Measurements from ENCODE around the gene RBMS1. TPM values are rescaled to one million over a fixed set of nuclear protein-coding genes. Genes with fewer than 3 reads are reported as not detected.
"Not testable (repeated sequence)": the region's sequence is repeated elsewhere in the genome, so short reads cannot be mapped to it uniquely, and the experiment has no call there.

RBMS1 gene
- total RNA-seq, 1 donor from 2014 or later: 35.4 TPM

DNA sequence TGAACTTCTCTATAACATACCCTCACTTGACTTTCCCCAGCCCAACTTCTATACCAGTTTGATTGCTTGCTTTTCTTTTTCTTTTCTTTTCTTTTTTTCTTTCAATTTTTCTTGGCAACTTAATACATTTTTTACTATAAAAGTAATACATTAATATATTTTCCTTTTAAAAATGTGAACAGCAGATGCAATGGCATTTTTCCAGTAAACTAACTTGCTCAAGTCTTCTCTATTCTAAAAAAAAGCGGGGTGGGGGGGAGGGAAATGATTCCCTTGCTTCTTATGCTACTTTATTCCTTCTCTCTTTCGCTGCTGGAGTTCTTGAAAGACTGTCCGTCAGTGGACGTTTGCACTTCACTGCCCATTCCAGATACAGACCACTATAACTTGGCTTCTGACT is 70.5 kb downstream of the RBMS1 start:
- intact Hi-C loops (cut with micrococcal nuclease): no loop called here
- Mint-ChIP-seq H3K27ac (no peak overlapping the region), H3K4me3 (no peak overlapping the region), H3K27me3 (ENCODE audit: insufficient read depth) (no peaks in the 10 kb centered on the region), H3K36me3 (ENCODE audit: low read depth) (peaks cover 21% of the 10 kb centered on the region), H3K4me1 (ENCODE audit: low read depth) (peaks cover 57% of the 10 kb centered on the region), H3K9me3 (no peaks in the 10 kb centered on the region)
- no peak for DNase-seq (ENCODE audit: low spot score)

DNA sequence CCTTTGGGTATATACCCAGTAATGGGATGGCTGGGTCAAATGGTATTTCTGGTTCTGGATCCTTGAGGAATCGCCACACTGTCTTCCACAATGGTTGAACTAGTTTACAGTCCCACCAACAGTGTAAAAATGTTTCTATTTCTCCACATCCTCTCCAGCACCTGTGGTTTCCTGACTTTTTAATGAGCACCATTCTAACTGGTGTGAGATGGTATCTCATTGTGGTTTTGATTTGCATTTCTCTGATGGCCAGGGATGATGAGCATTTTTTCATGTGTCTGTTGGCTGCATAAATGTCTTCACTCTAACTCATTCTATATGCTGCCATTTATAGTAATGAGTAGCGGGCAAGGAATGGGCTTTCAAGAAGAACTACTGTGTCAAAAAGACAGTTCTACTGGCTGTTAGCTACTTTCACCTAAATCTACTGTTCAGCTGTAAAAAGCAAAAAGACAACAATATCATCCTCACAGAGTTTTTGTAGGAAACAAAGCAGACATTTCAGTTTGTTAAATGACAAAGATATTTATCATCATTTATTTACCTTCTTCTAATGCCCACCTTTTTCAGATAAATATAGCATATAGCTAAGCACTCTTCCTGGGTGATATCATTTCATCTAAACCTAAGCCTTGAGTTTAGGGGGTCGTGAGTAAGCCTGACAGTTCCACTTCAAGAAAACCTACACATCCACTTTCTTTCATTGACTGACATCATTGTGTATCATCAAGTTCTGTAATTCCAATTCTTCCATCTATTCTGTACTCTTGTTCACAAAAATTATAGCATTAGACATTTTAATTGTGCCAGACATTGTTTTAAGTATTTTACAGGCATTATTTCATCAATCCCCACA is 71.7 kb downstream of the RBMS1 start:
- peaks cover 21% of the 10 kb centered on the region for H3K36me3 Mint-ChIP-seq (ENCODE audit: low read depth)
- peak overlapping the region; percentile 21 for H3K4me3 Mint-ChIP-seq
- H3K9me3 Mint-ChIP-seq; DNase-seq (ENCODE audit: low spot score); intact Hi-C loops (cut with micrococcal nuclease); H3K27ac Mint-ChIP-seq; H3K27me3 Mint-ChIP-seq (ENCODE audit: insufficient read depth): not testable (repeated sequence)
- peaks cover 57% of the 10 kb centered on the region for H3K4me1 Mint-ChIP-seq (ENCODE audit: low read depth)

DNA sequence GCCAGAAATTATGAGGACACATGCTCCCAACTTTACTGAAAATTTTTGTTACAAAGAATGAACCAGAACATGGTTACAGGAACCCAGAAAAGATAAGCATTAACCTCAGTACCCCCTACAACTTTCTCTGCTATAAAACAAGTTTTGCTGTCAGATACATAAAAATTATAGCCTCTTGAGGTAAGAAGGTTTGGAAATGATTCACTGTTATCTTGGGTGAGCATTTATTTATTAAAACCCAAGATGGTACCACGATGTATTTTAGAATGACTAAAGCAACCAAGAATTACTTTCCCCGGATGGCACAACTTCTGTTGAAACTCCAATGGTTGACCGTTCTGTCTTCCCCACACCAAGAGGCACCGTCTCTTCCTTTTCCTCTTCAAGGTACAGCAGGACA is 72.9 kb downstream of the RBMS1 start:
- DNase-seq (ENCODE audit: low spot score): no peak
- no peaks in the 10 kb centered on the region for H3K9me3 Mint-ChIP-seq
- H3K27me3 Mint-ChIP-seq (ENCODE audit: insufficient read depth): no peaks in the 10 kb centered on the region
- peaks cover 18% of the 10 kb centered on the region for H3K36me3 Mint-ChIP-seq (ENCODE audit: low read depth)
- H3K4me3 Mint-ChIP-seq: no peak overlapping the region
- peak overlapping the region; percentile 2 for H3K27ac Mint-ChIP-seq
- intact Hi-C loops (cut with micrococcal nuclease): loop anchor here (1.0 kb wide), 1 partner anchor 8 kb away; no protein-coding TSS in a partner anchor
- H3K4me1 Mint-ChIP-seq (ENCODE audit: low read depth): peaks cover 57% of the 10 kb centered on the region

DNA sequence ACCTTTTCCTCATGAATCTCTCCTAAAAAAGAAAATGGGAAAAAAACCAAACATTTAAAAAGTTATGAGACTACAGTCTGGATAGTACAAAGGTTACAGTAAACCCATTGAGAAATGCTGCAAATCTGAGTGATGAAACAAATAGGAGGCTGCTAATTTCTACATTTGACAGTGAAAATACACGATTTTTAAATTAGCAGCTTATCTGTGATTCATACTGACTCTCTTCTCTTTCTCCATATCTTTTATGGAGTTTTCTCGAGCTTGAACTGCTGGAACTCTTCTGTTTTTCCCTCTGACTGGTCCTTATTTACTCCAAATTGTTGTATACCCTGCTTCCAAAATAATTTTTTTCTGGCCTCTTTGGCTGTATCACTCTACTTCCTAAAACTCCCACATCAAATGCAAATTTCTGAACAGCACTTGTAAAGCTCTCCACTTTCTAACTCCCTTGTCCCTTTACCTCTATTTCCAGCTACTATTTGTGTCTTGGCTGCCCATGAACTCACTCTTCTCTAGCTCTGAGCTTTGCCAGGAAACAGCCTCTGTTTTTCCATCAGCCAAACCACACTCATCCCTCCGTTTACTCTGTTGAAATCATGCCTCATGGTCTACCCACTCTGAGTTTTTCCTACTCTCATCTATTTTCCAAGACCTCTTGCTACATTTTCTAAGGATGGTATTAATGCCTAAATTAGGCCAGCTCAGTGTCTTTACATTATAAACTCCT is 73.7 kb downstream of the RBMS1 start:
- intact Hi-C loops (cut with micrococcal nuclease): loop anchor here (1.0 kb wide), 1 partner anchor 8 kb away; no protein-coding TSS in a partner anchor
- H3K4me1 Mint-ChIP-seq (ENCODE audit: low read depth): peaks cover 59% of the 10 kb centered on the region
- H3K36me3 Mint-ChIP-seq (ENCODE audit: low read depth): peaks cover 16% of the 10 kb centered on the region

DNA sequence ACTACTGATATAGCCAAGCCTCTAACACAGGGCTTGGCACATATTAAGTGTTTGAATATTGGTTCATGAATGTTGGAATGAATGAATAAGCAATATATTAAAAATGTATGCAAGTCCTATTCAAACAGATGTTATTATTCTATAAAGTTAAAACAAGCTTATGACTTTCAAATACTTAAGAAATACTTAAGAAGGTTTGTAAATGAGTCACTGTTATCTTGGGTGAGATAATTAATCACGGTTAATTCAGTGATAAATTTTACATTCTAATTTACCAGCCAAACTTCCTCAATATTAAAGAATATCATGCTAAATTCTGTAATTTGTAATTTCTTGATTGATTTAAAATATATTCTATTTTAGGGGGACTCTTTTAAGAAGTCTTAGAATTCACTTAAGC is 74.8 kb downstream of the RBMS1 start:
- Mint-ChIP-seq H3K9me3 (no peaks in the 10 kb centered on the region), H3K27ac (no peak overlapping the region), H3K4me1 (ENCODE audit: low read depth) (peaks cover 59% of the 10 kb centered on the region), H3K4me3 (no peak overlapping the region), H3K36me3 (ENCODE audit: low read depth) (peaks cover 16% of the 10 kb centered on the region), H3K27me3 (ENCODE audit: insufficient read depth) (no peaks in the 10 kb centered on the region)
- no peak for DNase-seq (ENCODE audit: low spot score)
- intact Hi-C loops (cut with micrococcal nuclease): no loop called here

More for the DNA sequence above, 73.7 kb downstream of the RBMS1 start:
- peak overlapping the region; percentile 3 for H3K27ac Mint-ChIP-seq
- no peaks in the 10 kb centered on the region for H3K9me3 Mint-ChIP-seq
- H3K27me3 Mint-ChIP-seq (ENCODE audit: insufficient read depth): no peaks in the 10 kb centered on the region
- no peak for DNase-seq (ENCODE audit: low spot score)
- no peak overlapping the region for H3K4me3 Mint-ChIP-seq

DNA sequence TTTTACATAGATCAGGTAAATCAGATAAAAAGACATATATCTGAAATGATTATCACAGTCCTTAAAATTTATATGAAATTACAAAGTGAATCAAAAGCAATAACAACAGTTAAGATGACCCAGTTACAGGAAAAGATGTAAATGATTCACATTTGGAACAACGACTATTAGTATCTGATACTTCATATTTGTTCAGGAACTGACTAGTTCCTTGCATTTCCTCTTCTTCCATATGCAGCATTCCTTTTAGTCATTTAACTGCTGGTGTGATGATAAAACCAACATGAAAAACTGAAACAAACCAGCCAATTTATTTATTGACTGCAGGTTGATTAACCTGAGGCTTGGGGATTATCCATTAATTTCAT is 75.2 kb downstream of the RBMS1 start:
- Mint-ChIP-seq H3K4me1 (ENCODE audit: low read depth) (peaks cover 61% of the 10 kb centered on the region), H3K36me3 (ENCODE audit: low read depth) (peaks cover 13% of the 10 kb centered on the region), H3K27ac (no peak overlapping the region), H3K9me3 (no peaks in the 10 kb centered on the region), H3K4me3 (no peak overlapping the region), H3K27me3 (ENCODE audit: insufficient read depth) (no peaks in the 10 kb centered on the region)
- no peak for DNase-seq (ENCODE audit: low spot score)
- intact Hi-C loops (cut with micrococcal nuclease): no loop called here

DNA sequence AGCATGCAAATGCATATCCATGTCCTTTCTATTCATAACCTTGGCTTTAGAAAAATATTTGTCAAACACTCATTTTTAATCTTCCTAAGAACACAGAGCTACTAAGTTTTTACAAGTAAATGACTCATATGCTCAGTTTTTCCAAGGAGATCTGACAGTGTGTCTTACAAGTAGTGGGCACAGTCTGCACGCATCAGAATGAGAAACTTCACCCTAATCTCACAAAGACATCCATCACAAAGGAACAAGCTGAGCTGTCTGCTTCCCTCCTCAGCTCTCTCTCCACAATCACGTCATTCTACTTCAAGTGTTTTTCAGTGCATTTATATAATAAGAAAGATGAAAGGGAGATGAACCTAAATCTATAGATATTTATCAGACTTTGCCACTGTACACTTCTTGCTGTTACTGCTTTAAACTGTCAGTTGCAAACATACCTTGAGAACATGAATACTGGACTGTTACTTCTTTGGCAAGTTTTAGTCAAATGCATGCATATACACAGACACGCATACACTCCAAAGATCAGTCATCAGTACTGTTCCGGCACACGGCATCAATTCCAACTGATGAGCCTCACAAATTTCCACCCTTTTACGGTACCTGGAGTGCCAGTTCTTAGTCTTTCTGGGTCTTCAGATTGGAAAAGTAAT is 75.7 kb downstream of the RBMS1 start:
- Mint-ChIP-seq H3K27ac (peak overlapping the region; percentile 62), H3K4me3 (peak overlapping the region; percentile 6), H3K36me3 (ENCODE audit: low read depth) (peaks cover 12% of the 10 kb centered on the region), H3K27me3 (ENCODE audit: insufficient read depth) (no peaks in the 10 kb centered on the region), H3K4me1 (ENCODE audit: low read depth) (peaks cover 65% of the 10 kb centered on the region), H3K9me3 (no peaks in the 10 kb centered on the region)
- intact Hi-C loops (cut with micrococcal nuclease): loop anchor here (1.0 kb wide), 1 partner anchor 11 kb away; no protein-coding TSS in a partner anchor
- DNase-seq (ENCODE audit: low spot score): no peak

DNA sequence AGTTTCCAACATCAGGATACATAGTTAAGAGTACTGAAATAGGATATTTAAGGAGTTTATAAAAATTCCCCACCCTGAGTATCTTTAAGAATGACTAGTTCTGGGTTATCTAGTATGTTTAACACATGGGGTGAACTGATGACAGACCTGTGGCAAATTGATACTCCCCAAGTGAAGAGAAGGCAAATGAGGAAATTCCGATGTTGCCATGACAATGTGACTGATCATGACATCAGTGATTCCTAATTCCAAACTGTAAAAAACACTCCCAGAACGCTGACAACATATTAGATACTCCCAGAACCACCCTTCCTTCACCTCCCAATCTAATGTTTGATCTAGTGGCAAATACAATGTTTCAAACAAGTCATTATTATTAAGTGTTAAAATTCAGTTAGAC is 77.6 kb downstream of the RBMS1 start:
- Mint-ChIP-seq H3K4me3 (no peak overlapping the region), H3K4me1 (ENCODE audit: low read depth) (peaks cover 69% of the 10 kb centered on the region), H3K9me3 (no peaks in the 10 kb centered on the region), H3K27me3 (ENCODE audit: insufficient read depth) (no peaks in the 10 kb centered on the region), H3K36me3 (ENCODE audit: low read depth) (peaks cover 6% of the 10 kb centered on the region), H3K27ac (no peak overlapping the region)
- no peak for DNase-seq (ENCODE audit: low spot score)
- intact Hi-C loops (cut with micrococcal nuclease): no loop called here

DNA sequence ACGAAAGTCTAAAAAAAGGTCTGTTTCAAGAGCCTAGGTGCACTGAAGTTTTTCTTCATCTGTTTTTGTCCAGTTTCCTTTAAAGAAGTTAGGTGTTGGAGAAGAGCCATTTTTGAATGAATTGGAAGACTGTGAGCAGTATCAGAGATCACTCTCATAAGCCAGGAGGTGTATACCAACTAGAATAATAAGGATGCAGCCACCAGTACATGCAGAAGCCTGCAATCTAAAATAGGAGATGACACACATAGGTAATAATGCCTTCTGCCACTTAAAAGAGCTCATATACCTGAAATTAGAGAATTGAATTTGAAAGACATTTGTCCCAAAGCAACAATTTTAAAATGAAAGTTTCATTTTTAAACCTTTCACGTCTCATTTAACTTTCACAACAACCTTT is 81.7 kb downstream of the RBMS1 start:
- H3K4me1 Mint-ChIP-seq (ENCODE audit: low read depth): peaks cover 62% of the 10 kb centered on the region
- peak overlapping the region; percentile 65 for H3K27ac Mint-ChIP-seq
- H3K9me3 Mint-ChIP-seq: no peaks in the 10 kb centered on the region
- H3K27me3 Mint-ChIP-seq (ENCODE audit: insufficient read depth): no peaks in the 10 kb centered on the region
- H3K4me3 Mint-ChIP-seq: peak overlapping the region; percentile 70
- intact Hi-C loops (cut with micrococcal nuclease): loop anchor here (1.0 to 2.0 kb wide), 2 partner anchors 16 to 187 kb away; no protein-coding TSS in a partner anchor
- peaks cover 3% of the 10 kb centered on the region for H3K36me3 Mint-ChIP-seq (ENCODE audit: low read depth)
- DNase-seq (ENCODE audit: low spot score): no peak

DNA sequence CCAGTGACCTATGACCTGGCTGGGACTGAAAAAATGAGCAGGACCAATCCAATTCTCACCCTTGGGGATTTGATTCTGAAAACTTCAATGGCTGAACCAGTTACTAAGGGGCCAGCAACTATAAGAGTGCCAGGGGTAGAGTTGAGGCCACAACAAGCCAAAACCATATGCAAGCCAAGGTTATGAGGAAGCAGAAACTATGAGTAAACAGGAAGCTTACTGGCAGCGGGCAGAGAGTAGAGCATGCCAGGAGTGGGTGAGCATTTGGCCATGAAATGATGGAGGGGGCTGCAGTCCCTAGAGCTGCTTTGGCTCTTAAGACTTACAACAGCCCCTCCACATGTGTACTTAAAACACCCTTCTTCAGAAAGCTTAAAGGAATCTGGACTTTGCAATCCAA is 82.4 kb downstream of the RBMS1 start:
- peaks cover 70% of the 10 kb centered on the region for H3K4me1 Mint-ChIP-seq (ENCODE audit: low read depth)
- intact Hi-C loops (cut with micrococcal nuclease): loop anchor here (1.0 to 2.0 kb wide), 2 partner anchors 17 to 186 kb away; no protein-coding TSS in a partner anchor
- DNase-seq (ENCODE audit: low spot score): no peak
- H3K36me3 Mint-ChIP-seq (ENCODE audit: low read depth): peaks cover 3% of the 10 kb centered on the region
- H3K27ac Mint-ChIP-seq: peak overlapping the region; percentile 65
- no peaks in the 10 kb centered on the region for H3K9me3 Mint-ChIP-seq
- H3K4me3 Mint-ChIP-seq: peak overlapping the region; percentile 70
- no peaks in the 10 kb centered on the region for H3K27me3 Mint-ChIP-seq (ENCODE audit: insufficient read depth)

DNA sequence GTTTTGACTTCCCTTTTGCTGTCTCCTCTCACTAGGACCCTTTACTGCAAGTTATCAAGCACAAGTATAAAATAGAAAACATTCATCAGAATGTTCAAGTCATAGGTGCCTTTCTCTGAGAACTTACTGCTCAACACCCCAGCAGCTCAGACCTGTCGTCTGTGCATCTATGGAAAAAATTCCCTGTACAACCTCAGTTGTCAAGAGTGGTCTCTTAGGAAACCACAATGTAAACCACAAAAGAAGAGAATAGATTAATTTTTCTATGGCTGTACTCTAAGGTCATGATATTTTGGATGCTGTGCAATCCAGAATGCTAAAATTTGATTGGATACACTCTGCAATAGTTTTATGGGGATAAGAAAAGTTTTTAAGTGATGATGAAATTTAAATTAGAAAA is 84.1 kb downstream of the RBMS1 start:
- H3K27ac Mint-ChIP-seq: no peak overlapping the region
- H3K9me3 Mint-ChIP-seq: no peaks in the 10 kb centered on the region
- peaks cover 6% of the 10 kb centered on the region for H3K36me3 Mint-ChIP-seq (ENCODE audit: low read depth)
- peaks cover 74% of the 10 kb centered on the region for H3K4me1 Mint-ChIP-seq (ENCODE audit: low read depth)
- no peaks in the 10 kb centered on the region for H3K27me3 Mint-ChIP-seq (ENCODE audit: insufficient read depth)
- intact Hi-C loops (cut with micrococcal nuclease): loop anchor here (5.0 to 10.0 kb wide), 4 partner anchors 142 to 1545 kb away; partner anchors contain the start of gene TANK
- peak overlapping the region; percentile 84 for H3K4me3 Mint-ChIP-seq
- no peak for DNase-seq (ENCODE audit: low spot score)

DNA sequence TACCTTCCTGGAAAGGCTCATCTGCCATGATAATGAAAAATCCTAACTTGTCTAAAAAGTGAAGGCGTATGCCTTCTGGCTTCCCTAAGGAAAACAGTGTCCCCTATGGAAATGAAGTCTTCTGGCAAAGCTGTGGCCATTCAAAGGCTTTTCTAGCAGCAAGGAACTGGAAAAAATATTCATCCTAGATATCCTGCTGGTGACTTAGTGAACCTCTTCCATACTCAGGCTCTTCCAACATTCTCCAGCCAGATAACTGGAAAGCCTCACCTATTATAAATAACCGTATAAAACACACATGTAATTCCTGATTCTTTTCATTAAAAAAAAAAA is 84.7 kb downstream of the RBMS1 start:
- no peak for DNase-seq (ENCODE audit: low spot score)
- Mint-ChIP-seq H3K27ac (peak overlapping the region; percentile 88), H3K4me3 (peak overlapping the region; percentile 84), H3K36me3 (ENCODE audit: low read depth) (peaks cover 7% of the 10 kb centered on the region), H3K4me1 (ENCODE audit: low read depth) (peaks cover 80% of the 10 kb centered on the region), H3K27me3 (ENCODE audit: insufficient read depth) (no peaks in the 10 kb centered on the region), H3K9me3 (no peaks in the 10 kb centered on the region)
- intact Hi-C loops (cut with micrococcal nuclease): loop anchor here (5.0 to 10.0 kb wide), 4 partner anchors 142 to 1546 kb away; partner anchors contain the start of gene TANK
